Activated T-cell treated with anti-CD3 and anti-CD28 coated beads, Interleukin-2, amount 50 U/mL, for 72 hours (primary cell): Measurements from ENCODE around the gene IQGAP2. TPM values are rescaled to one million over a fixed set of nuclear protein-coding genes. Genes with fewer than 3 reads are reported as not detected.

ENCODE experiments used
- ATAC-seq, 2 donors: fragments of 150-1000 bp; cut with Tn5 transposase; replicated peaks in 1 of 2; 2 replicates each; pipeline ENCODE4 v1.10.0; 2021; ENCODE audit warnings: moderate library complexity in 2 of 2, mild to moderate bottlenecking in 1 of 2
- DNase-seq, 2 donors: peaks; one replicate each; pipeline ENCODE4 v3.0.0; 2021 to 2022; ENCODE audit warnings: mixed read lengths in 1 of 2
- H3K27ac Mint-ChIP-seq: one replicate; pipeline ENCODE4 v1.8.0; 2022; ENCODE audit warnings: mild to moderate bottlenecking, moderate library complexity, mixed read lengths
- H3K27me3 Mint-ChIP-seq: one replicate; pipeline ENCODE4 v1.8.0; 2022; ENCODE audit warnings: low read depth, mixed read lengths
- H3K36me3 Mint-ChIP-seq, 2 donors: one replicate each; pipeline ENCODE4 v1.8.0; 2022; ENCODE audit warnings: mixed read lengths in 2 of 2, mild to moderate bottlenecking in 1 of 2; ENCODE audit not compliant: insufficient read depth in 2 of 2
- H3K4me1 Mint-ChIP-seq: one replicate; pipeline ENCODE4 v1.8.0; 2022; ENCODE audit warnings: low read depth, mixed read lengths
- H3K4me3 Mint-ChIP-seq, 2 donors: one replicate each; pipeline ENCODE4 v1.8.0; 2022; ENCODE audit warnings: mild to moderate bottlenecking in 2 of 2, mixed read lengths in 2 of 2, moderate library complexity in 2 of 2
- H3K9me3 Mint-ChIP-seq, 2 donors: one replicate each; pipeline ENCODE4 v1.8.0; 2022; ENCODE audit warnings: mixed read lengths in 2 of 2
- total RNA-seq, 2 donors: library from RNA; stranded (reverse); gene quantifications; one replicate each; pipeline ENCODE4 v1.2.3, GENCODE V29; 2022

The IQGAP2 gene
- total RNA-seq, 2 donors from 2014 or later: 78.0 to 108 TPM

GRCh38 chr5:76406673-76407072 is 3.6 kb downstream of the IQGAP2 start:
- H3K4me3 Mint-ChIP-seq: peak overlapping the region; percentile 38 to 99
- no peak for DNase-seq
- H3K27me3 Mint-ChIP-seq: peaks cover under 1% of the 10 kb centered on the region
- peaks cover 4 to 8% of the 10 kb centered on the region in 2 donors for H3K36me3 Mint-ChIP-seq
- no peak for ATAC-seq
- peak overlapping the region; percentile 87 for H3K27ac Mint-ChIP-seq
- H3K9me3 Mint-ChIP-seq: no peaks in the 10 kb centered on the region
- H3K4me1 Mint-ChIP-seq: peaks cover 53% of the 10 kb centered on the region

DNA sequence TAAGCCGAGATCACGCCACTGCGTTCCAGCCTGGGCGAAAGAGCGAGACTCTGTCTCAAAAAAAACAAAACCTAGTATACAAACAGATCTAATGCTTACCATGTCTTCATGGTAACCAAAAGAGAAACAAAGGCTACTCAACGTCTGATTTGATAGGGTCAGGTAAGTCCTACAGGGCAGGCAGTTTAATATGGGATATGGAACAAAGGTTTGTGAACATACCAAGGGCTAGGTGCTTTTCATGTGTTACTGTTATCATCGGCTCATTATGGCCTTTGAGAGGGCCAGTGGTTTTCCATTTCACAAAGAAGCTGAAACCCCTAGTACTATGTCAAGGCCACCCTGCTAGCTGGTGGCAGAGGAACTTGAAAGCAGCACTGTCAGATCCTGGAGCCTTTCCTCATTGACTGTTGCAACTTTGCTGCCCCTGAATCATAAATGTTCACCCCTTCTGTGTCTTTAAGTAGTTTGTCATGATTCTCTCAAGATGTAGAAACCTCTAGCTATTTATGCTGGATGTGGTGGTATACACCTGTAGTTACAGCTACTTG is 5.1 kb downstream of the IQGAP2 start:
- Mint-ChIP-seq H3K27me3 (no peaks in the 10 kb centered on the region), H3K27ac (peak overlapping the region; percentile 27), H3K36me3 (peaks cover 2 to 7% of the 10 kb centered on the region in 2 donors), H3K9me3 (no peaks in the 10 kb centered on the region), H3K4me1 (peaks cover 45% of the 10 kb centered on the region), H3K4me3 (no peak overlapping the region)
- no peak for ATAC-seq
- no peak for DNase-seq

GRCh38 chr5:76412511-76412910 is 9.4 kb downstream of the IQGAP2 start:
- no peak overlapping the region for H3K27ac Mint-ChIP-seq
- no peaks in the 10 kb centered on the region for H3K27me3 Mint-ChIP-seq
- H3K4me1 Mint-ChIP-seq: peaks cover 29% of the 10 kb centered on the region
- H3K9me3 Mint-ChIP-seq: no peaks in the 10 kb centered on the region
- ATAC-seq (no peak), DNase-seq (no peak)
- no peak overlapping the region for H3K4me3 Mint-ChIP-seq
- H3K36me3 Mint-ChIP-seq: peaks cover 2 to 4% of the 10 kb centered on the region in 2 donors

DNA sequence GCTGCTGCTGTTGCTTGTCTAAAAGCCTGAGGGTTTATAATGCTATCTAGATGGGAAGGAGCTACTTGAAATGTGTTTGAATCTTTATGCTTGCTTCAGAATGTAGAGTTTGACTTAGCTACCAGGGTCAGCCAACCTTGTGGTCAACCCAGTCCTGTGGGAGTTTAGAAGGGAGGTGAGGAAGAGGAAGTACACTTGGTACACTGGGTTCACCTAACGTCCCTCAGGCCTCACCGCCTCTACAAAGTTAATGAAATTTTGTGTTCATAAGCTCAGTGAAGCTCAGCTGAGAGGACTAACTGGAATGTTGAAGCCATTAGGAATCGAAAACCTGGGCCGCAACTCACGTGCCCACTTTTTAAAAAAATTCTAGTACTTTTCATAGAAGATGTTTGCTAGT is 10.7 kb downstream of the IQGAP2 start:
- peaks cover 34% of the 10 kb centered on the region for H3K4me1 Mint-ChIP-seq
- DNase-seq (no peak), ATAC-seq (no peak)
- peak overlapping the region; percentile 66 for H3K27ac Mint-ChIP-seq
- H3K9me3 Mint-ChIP-seq: no peaks in the 10 kb centered on the region
- peaks cover 0 to 2% of the 10 kb centered on the region in 2 donors for H3K36me3 Mint-ChIP-seq
- H3K4me3 Mint-ChIP-seq: no peak overlapping the region
- no peaks in the 10 kb centered on the region for H3K27me3 Mint-ChIP-seq

GRCh38 chr5:76414788-76415187 is 11.7 kb downstream of the IQGAP2 start:
- H3K4me3 Mint-ChIP-seq: no peak overlapping the region
- peak overlapping the region; percentile 7 for H3K27ac Mint-ChIP-seq
- no peak for ATAC-seq
- DNase-seq: no peak
- peaks cover 3 to 4% of the 10 kb centered on the region in 2 donors for H3K36me3 Mint-ChIP-seq
- peaks cover 25% of the 10 kb centered on the region for H3K4me1 Mint-ChIP-seq
- H3K27me3 Mint-ChIP-seq: no peaks in the 10 kb centered on the region
- H3K9me3 Mint-ChIP-seq: no peaks in the 10 kb centered on the region

GRCh38 chr5:76415855-76416254 is 12.8 kb downstream of the IQGAP2 start:
- H3K4me3 Mint-ChIP-seq: peak overlapping the region in 1 of 2 donors; percentile 49
- DNase-seq (no peak), ATAC-seq (peak; percentile 67 to 96)
- H3K36me3 Mint-ChIP-seq: peaks cover 3 to 8% of the 10 kb centered on the region in 2 donors
- no peaks in the 10 kb centered on the region for H3K27me3 Mint-ChIP-seq
- peaks cover 33% of the 10 kb centered on the region for H3K4me1 Mint-ChIP-seq
- H3K9me3 Mint-ChIP-seq: no peaks in the 10 kb centered on the region
- H3K27ac Mint-ChIP-seq: peak overlapping the region; percentile 83

DNA sequence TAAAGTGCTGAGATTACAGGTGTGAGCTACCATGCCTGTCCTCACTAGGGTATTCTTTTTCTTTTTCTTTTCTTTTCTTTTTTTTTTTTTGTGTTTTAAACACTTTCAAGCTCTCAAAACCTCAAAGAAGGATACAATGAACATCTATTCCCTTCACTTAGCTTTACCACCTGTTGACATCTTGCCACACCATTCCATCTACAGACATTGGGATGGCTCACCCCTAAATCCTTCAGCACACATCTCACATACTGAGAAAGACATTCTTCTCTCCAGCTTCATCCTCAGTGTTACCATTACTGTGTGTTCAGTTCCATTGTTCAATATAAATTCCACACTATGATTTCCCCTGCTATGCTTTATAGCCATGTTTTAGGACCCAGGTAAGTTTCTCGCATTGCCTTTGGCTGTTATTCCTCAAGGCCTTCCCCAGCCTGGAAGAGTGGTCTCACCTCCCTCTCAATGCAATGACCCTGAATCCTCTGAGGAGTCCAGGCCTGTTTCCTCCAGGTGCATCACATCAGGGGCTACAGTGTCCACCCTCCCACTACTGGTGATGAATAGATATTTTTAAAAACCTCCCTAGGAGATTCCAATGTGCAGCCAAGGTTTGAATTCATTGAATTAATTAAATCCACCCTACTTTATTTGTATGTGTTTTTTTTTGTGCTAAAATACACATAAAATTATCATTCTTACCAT is 16.7 kb downstream of the IQGAP2 start:
- H3K27me3 Mint-ChIP-seq: no peaks in the 10 kb centered on the region
- peaks cover 3 to 10% of the 10 kb centered on the region in 2 donors for H3K36me3 Mint-ChIP-seq
- H3K4me3 Mint-ChIP-seq: no peak overlapping the region
- no peaks in the 10 kb centered on the region for H3K9me3 Mint-ChIP-seq
- H3K4me1 Mint-ChIP-seq: peaks cover 33% of the 10 kb centered on the region
- H3K27ac Mint-ChIP-seq: peak overlapping the region; percentile 83
- no peak for DNase-seq
- no peak for ATAC-seq

DNA sequence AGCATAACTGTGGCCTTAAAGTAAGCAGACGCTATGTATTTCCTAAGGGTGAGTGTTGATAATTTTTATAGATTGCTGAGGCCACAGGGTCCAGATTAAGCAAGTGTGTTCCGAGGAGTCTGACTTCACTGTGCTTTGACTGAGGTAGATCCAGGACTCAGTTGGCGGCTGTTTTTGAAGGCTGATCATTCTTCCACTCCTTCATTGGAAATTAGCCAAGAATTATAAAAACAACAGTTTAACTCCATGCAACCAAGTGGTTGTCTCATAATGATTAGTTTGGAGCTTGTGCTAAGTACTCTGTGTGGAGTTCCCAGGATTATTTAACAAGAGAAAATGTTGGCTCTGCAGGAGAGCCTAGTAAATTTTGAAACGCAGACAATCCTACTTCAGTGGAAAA is 19.1 kb downstream of the IQGAP2 start:
- ATAC-seq (no peak), DNase-seq (no peak)
- Mint-ChIP-seq H3K36me3 (peaks cover 3 to 10% of the 10 kb centered on the region in 2 donors), H3K4me3 (no peak overlapping the region), H3K27me3 (no peaks in the 10 kb centered on the region), H3K27ac (no peak overlapping the region), H3K9me3 (no peaks in the 10 kb centered on the region), H3K4me1 (peaks cover 25% of the 10 kb centered on the region)

GRCh38 chr5:76422742-76423141 is 19.7 kb downstream of the IQGAP2 start:
- Mint-ChIP-seq H3K9me3 (no peaks in the 10 kb centered on the region), H3K4me3 (no peak overlapping the region), H3K4me1 (peaks cover 25% of the 10 kb centered on the region), H3K27me3 (no peaks in the 10 kb centered on the region), H3K36me3 (peaks cover 3 to 15% of the 10 kb centered on the region in 2 donors), H3K27ac (no peak overlapping the region)
- ATAC-seq (no peak), DNase-seq (no peak)

DNA sequence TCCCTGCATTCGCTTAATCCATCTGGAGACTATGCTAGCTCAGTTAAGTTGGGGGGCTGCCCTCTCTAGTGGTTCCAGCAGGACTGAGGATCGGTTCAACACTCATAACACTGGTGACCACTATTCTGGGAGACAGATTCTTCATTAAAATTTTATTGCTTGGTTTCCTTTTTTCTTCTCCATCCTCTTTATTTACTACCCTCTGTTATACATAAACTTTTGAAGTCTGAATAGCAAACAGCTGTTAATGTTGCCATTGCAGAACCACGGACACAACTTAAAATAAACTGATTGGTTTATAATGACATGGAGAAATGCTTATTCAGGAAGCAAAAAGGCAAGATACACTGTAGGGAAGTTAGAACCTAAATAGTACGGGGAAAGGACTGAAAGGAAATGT is 22.1 kb downstream of the IQGAP2 start:
- DNase-seq (no peak), ATAC-seq (no peak)
- Mint-ChIP-seq H3K4me1 (peaks cover 16% of the 10 kb centered on the region), H3K9me3 (peaks cover 0 to 1% of the 10 kb centered on the region in 2 donors), H3K27me3 (no peaks in the 10 kb centered on the region), H3K27ac (peak overlapping the region; percentile 18), H3K36me3 (peaks cover 0 to 13% of the 10 kb centered on the region in 2 donors), H3K4me3 (no peak overlapping the region)

- no peaks in the 10 kb centered on the region for H3K27me3 Mint-ChIP-seq
- H3K9me3 Mint-ChIP-seq: peaks cover 0 to 1% of the 10 kb centered on the region in 2 donors
- no peak overlapping the region for H3K27ac Mint-ChIP-seq
- H3K4me3 Mint-ChIP-seq: no peak overlapping the region
- H3K36me3 Mint-ChIP-seq: peaks cover 0 to 8% of the 10 kb centered on the region in 2 donors
- peaks cover 9% of the 10 kb centered on the region for H3K4me1 Mint-ChIP-seq
- no peak for DNase-seq
- ATAC-seq: no peak
These were observed 23.1 kb downstream of the IQGAP2 start for GRCh38 chr5:76425928-76426804.

- no peak overlapping the region for H3K4me3 Mint-ChIP-seq
- H3K9me3 Mint-ChIP-seq: peaks cover 0 to 1% of the 10 kb centered on the region in 2 donors
- H3K4me1 Mint-ChIP-seq: peaks cover 9% of the 10 kb centered on the region
- H3K36me3 Mint-ChIP-seq: peaks cover 0 to 8% of the 10 kb centered on the region in 2 donors
- ATAC-seq (no peak), DNase-seq (no peak)
- H3K27ac Mint-ChIP-seq: no peak overlapping the region
- no peaks in the 10 kb centered on the region for H3K27me3 Mint-ChIP-seq
These were observed 24.4 kb downstream of the IQGAP2 start for GRCh38 chr5:76427206-76428140.
